ENCODE results near the gene DTX3.
"Not testable (repeated sequence)": the region's sequence is repeated elsewhere in the genome, so short reads cannot be mapped to it uniquely, and the experiment has no call there.

The DTX3 gene

DNA sequence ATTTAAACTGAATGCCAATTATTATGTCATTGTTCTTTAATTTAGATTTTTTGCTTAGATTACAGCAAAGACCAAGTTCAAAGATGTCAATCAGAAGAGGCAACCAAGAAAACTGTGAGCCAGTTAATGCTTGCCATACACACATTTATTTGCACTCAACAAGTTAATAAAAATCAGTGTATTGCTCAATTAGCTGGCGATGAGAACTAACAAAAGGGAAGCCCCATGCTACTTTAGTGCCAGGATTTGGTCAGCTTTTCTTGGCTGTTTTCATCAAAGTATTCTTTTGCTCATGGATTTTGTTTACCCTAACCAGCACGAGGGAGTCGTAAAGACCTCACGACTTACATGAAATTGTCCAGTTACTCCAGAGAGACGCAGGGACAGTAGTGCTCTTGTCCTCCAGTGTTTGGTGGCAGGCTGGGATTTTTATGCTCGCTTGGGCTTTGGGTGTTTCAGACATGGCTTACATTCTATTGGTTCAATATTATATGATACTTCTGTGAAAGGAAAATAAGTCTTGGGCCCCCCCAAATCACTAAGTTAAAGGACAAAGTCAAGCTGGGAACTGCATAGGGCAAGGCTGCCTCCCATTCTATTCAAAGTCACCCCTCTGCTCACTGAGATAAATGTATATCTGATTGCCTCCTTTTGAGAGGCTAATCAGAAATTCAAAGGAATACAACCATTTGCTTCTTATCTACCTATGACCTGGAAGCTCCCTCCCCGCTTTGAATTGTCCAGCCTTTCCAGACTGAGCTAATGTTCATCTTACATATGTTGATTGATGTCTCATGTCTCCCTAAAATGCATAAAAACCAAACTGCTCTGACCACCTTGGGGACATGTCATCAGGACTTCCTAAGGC, 35.8 kb downstream of the DTX3 start:
- peaks cover 2% of the 10 kb centered on the region for H3K27me3 ChIP-seq (replicated peaks)
- H3K36me3 ChIP-seq (replicated peaks) = no peaks in the 10 kb centered on the region
- DNase-seq = no peak
- TF ChIP-seq, protein P1, sequence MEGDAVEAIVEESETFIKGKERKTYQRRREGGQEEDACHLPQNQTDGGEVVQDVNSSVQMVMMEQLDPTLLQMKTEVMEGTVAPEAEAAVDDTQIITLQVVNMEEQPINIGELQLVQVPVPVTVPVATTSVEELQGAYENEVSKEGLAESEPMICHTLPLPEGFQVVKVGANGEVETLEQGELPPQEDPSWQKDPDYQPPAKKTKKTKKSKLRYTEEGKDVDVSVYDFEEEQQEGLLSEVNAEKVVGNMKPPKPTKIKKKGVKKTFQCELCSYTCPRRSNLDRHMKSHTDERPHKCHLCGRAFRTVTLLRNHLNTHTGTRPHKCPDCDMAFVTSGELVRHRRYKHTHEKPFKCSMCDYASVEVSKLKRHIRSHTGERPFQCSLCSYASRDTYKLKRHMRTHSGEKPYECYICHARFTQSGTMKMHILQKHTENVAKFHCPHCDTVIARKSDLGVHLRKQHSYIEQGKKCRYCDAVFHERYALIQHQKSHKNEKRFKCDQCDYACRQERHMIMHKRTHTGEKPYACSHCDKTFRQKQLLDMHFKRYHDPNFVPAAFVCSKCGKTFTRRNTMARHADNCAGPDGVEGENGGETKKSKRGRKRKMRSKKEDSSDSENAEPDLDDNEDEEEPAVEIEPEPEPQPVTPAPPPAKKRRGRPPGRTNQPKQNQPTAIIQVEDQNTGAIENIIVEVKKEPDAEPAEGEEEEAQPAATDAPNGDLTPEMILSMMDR (IDR thresholded peaks at IDR 0.05; ENCODE audit: low read depth, low read length, missing control alignments) = no peak
- no peak overlapping the region for H3K27ac ChIP-seq
- no peak overlapping the region for H3K4me3 ChIP-seq (ENCODE audit: low read depth, low read length)
- in situ Hi-C loops (cut with HindIII; ENCODE audit: low pct_ligation_motif_present, low sequenced_read_pairs) = no loop called here

DNA sequence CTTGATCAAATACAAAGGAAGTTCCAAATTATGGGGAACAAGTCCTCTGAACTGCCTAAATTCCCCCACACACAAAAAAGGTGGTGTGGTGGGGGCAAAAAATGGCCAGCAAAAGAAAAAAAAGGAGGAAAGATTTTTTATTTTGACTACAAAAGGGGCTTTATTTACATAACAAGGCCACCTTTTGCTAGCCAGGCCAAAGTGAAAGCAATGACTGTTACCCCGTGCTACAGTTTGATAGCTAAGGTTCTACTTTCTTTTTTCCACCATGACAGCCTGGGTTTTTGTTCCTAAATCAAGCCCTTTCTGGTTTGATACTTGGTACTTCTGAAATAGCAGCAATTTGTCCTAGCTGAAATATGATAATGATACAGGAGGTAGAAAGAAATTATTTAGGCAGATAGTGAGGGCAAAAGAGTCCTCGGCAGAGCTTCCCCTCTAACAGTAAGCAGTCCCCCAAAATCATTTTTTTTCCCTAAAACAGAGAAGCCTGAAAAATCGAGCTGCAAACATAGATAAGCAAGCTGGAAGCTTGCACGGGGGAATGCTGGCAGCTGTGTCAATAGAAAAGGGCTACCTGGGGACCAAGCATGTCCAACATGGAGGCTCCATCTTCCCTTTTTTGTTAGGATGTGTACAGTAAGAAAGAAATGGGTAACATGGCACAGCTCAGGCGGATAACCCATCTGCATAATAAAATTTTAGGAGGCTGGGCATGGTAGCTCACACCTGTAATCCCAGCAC, 37.2 kb downstream of the DTX3 start:
- TF ChIP-seq, protein P1 (IDR thresholded peaks at IDR 0.05; ENCODE audit: low read depth, low read length, missing control alignments) = no peak
- Histone ChIP-seq H3K27me3 (replicated peaks) (peaks cover 2% of the 10 kb centered on the region), H3K36me3 (replicated peaks) (no peaks in the 10 kb centered on the region), H3K4me3 (ENCODE audit: low read depth, low read length) (no peak overlapping the region), H3K27ac (no peak overlapping the region)
- DNase-seq = no peak
- in situ Hi-C loops (cut with HindIII; ENCODE audit: low pct_ligation_motif_present, low sequenced_read_pairs) = no loop called here

DNA sequence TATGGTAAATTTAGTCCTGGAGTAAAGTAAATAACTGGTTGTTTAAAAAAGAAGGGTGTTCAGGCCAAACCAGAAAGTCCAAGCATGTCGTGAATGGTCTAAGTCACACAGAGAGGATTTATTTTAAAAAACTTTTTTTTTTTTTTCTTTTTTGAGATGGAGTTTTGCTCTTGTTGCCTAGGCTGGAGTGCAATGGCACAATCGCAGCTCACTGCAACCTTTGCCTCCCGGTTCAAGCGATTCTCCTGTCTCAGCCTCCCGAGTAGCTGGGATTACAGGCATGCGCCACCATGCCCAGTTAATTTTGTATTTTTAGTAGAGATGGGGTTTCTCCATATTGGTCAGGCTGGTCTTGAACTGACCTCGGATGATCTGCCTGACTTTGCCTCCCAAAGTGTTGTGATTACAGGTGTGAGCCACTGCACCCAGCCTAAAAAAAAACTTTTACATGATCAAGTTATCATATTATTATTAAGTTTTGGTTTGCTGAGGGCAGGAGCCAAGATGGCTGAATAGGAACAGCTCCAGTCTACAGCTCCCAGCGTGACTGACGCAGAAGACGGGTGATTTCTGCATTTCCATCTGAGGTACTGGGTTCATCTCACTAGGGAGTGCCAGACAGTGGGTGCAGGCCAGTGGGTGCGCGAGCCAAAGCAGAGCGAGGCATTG, 41.5 kb downstream of the DTX3 start:
- H3K27ac ChIP-seq; H3K36me3 ChIP-seq (replicated peaks); H3K27me3 ChIP-seq (replicated peaks); DNase-seq; H3K4me3 ChIP-seq (ENCODE audit: low read depth, low read length); in situ Hi-C loops (cut with HindIII; ENCODE audit: low pct_ligation_motif_present, low sequenced_read_pairs): not testable (repeated sequence)

DNA sequence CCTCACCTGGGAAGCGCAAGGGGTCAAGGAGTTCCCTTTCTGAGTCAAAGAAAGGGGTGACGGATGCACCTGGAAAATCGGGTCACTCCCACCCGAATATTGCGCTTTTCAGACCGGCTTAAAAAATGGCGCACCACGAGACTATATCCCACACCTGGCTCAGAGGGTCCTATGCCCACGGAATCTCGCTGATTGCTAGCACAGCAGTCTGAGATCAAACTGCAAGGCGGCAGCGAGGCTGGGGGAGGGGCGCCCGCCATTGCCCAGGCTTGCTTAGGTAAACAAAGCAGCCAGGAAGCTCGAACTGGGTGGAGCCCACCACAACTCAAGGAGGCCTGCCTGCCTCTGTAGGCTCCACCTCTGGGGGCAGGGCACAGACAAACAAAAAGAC, 42.0 kb downstream of the DTX3 start:
- H3K27me3 ChIP-seq (replicated peaks); H3K27ac ChIP-seq; H3K4me3 ChIP-seq (ENCODE audit: low read depth, low read length); H3K36me3 ChIP-seq (replicated peaks); in situ Hi-C loops (cut with HindIII; ENCODE audit: low pct_ligation_motif_present, low sequenced_read_pairs); DNase-seq: not testable (repeated sequence)

DNA sequence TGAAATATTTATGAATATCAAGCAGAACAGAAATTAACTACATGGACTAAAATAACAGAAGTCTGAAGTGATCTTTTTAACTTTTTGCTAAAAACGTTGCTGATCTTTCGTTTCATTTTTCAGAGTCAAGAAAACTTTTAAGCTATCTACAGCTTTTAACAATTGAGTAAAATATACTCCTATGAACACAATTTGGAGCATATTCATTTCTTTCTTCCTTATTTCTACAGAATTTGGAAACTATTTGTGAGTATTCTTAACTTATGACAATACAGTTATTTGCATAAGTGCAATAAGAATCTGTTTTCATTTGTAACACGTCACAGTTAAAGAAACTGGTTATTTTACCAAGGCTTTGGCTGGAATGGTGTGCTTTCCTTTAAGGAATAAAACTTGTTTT, 49.4 kb downstream of the DTX3 start:
- TF ChIP-seq, protein P1 (IDR thresholded peaks at IDR 0.05; ENCODE audit: low read depth, low read length, missing control alignments) = no peak
- no peak for DNase-seq
- H3K27me3 ChIP-seq (replicated peaks) = no peaks in the 10 kb centered on the region
- no peak overlapping the region for H3K4me3 ChIP-seq (ENCODE audit: low read depth, low read length)
- H3K27ac ChIP-seq = no peak overlapping the region
- no peaks in the 10 kb centered on the region for H3K36me3 ChIP-seq (replicated peaks)
- in situ Hi-C loops (cut with HindIII; ENCODE audit: low pct_ligation_motif_present, low sequenced_read_pairs) = no loop called here

DNA sequence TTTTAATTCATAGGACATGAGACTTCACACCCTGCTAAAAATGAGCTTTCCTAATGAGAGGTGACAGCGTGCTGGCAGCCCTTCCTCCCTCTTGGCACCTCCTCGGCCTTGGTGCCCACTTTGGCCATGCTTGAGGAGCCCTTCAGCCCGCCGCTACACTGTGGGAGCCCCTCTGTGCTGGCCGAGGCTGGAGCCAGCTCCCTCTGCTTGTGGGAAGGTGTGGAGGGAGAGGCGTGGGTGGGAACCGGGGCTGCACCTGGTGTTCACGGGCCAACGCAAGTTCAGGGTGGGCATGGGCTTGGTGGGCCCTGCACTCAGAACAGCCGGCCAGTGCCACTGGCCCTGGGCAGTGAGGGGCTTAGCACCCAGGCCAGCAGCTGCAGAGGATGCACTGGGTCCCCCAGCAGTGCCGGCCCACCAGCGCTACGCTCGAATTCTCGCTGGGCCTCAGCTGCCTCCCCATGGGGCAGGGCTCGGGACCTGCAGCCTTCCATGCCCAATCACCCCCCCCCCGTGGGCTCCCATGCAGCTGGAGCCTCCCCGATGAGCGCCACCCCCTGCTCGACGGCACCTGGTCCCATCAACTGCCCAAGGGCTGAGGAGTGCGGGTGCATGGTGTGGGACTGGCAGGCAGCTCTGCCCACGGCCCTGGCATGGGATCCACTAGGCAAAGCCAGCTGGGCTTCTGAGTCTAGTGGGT, 51.1 kb downstream of the DTX3 start:
- in situ Hi-C loops (cut with HindIII; ENCODE audit: low pct_ligation_motif_present, low sequenced_read_pairs) = no loop called here
- DNase-seq = no peak
- Histone ChIP-seq H3K4me3 (ENCODE audit: low read depth, low read length) (no peak overlapping the region), H3K27ac (no peak overlapping the region), H3K27me3 (replicated peaks) (no peaks in the 10 kb centered on the region), H3K36me3 (replicated peaks) (no peaks in the 10 kb centered on the region)
- TF ChIP-seq, protein P1 (IDR thresholded peaks at IDR 0.05; ENCODE audit: low read depth, low read length, missing control alignments) = no peak

DNA sequence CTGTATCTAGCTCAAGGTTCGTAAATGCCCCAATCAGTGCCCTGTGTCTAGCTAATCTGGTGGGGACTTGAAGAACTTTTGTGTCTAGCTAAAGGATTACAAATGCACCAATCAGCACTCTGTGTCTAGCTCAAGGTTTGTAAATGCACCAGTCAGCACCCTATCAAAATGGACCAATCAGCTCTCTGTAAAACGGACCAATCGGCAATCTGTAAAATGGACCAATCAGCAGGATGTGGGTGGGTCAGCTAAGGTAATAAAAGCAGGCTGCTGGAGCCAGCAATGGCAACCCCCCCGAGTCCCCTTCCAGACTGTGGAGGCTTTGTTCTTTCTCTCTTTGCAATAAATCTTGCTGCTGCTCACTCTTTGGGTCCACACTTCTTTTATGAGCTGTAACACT, 51.8 kb downstream of the DTX3 start:
- DNase-seq; H3K27ac ChIP-seq; H3K27me3 ChIP-seq (replicated peaks); H3K4me3 ChIP-seq (ENCODE audit: low read depth, low read length); in situ Hi-C loops (cut with HindIII; ENCODE audit: low pct_ligation_motif_present, low sequenced_read_pairs); H3K36me3 ChIP-seq (replicated peaks): not testable (repeated sequence)

Measured in brain microvascular endothelial cell (primary cell).